CD8-positive, alpha-beta memory T cell (primary cell): Measurements from ENCODE around the gene TNRC18. TPM values are rescaled to one million over a fixed set of nuclear protein-coding genes. Genes with fewer than 3 reads are reported as not detected.

ENCODE experiments used
- CTCF ChIA-PET: fragments of 350-600 bp; sonication (Branson Sonifier 250); formaldehyde crosslinking; loops from one replicate; lab custom pipeline; 2021; ENCODE audit warnings: antibody characterized with exemption; lab: Charles Lee
- POLR2A ChIA-PET: fragments of 350-600 bp; sonication (Branson Sonifier 250); formaldehyde crosslinking; loops from one replicate; lab custom pipeline; 2021; ENCODE audit warnings: antibody characterized with exemption; lab: Charles Lee
- DNase-seq, 5 donors: peaks; one replicate each; pipeline versions ENCODE4 v3.0.0 to v3.0.0-alpha.2; 2020 to 2022; ENCODE audit warnings: mixed read lengths in 1 of 5
- H3K27ac ChIP-seq: one replicate; pipeline ENCODE4 v1.7.0; 2013; ENCODE audit warnings: low read depth, mild to moderate bottlenecking, low read length, moderate library complexity
- H3K27me3 ChIP-seq: 2 replicates; pipeline ENCODE4 v1.7.0; 2013; ENCODE audit warnings: low read length, mild to moderate bottlenecking; ENCODE audit not compliant: insufficient read depth, poor library complexity, severe bottlenecking
- H3K36me3 ChIP-seq: 2 replicates; pipeline ENCODE4 v1.7.0; 2013; ENCODE audit warnings: mild to moderate bottlenecking, low read length, moderate library complexity; ENCODE audit not compliant: insufficient read depth
- H3K4me1 ChIP-seq: 2 replicates; pipeline ENCODE4 v1.7.0; 2013; ENCODE audit warnings: mild to moderate bottlenecking, low read length, moderate library complexity; ENCODE audit not compliant: insufficient read depth
- H3K4me3 ChIP-seq: 2 replicates; pipeline ENCODE4 v1.7.0; 2013; ENCODE audit warnings: mild to moderate bottlenecking, low read length
- H3K9me3 ChIP-seq: 2 replicates; pipeline ENCODE4 v1.7.0; 2013; ENCODE audit warnings: mild to moderate bottlenecking, low read length
- H3K27ac Mint-ChIP-seq, 8 donors: one replicate each; pipeline ENCODE4 v1.8.0; 2020 to 2021; ENCODE audit warnings: mixed read lengths in 8 of 8, mild to moderate bottlenecking in 6 of 8, inconsistent platforms in 3 of 8, moderate library complexity in 3 of 8
- H3K27me3 Mint-ChIP-seq, 2 donors: one replicate each; pipeline ENCODE4 v1.8.0; 2020 to 2021; ENCODE audit warnings: mixed read lengths in 2 of 2, mild to moderate bottlenecking in 1 of 2, moderate library complexity in 1 of 2
- H3K36me3 Mint-ChIP-seq, 3 donors: one replicate each; pipeline ENCODE4 v1.8.0; 2020 to 2021; ENCODE audit warnings: mixed read lengths in 3 of 3, inconsistent platforms in 1 of 3, mild to moderate bottlenecking in 1 of 3
- H3K4me1 Mint-ChIP-seq, 3 donors: one replicate each; pipeline ENCODE4 v1.8.0; 2020 to 2021; ENCODE audit warnings: mixed read lengths in 3 of 3, inconsistent platforms in 1 of 3, mild to moderate bottlenecking in 1 of 3
- H3K4me3 Mint-ChIP-seq, 7 donors: one replicate each; pipeline ENCODE4 v1.8.0; 2020 to 2021; ENCODE audit warnings: mixed read lengths in 7 of 7, mild to moderate bottlenecking in 6 of 7, moderate library complexity in 4 of 7, inconsistent platforms in 2 of 7
- H3K9me3 Mint-ChIP-seq, 5 donors: one replicate each; pipeline ENCODE4 v1.8.0; 2020 to 2022; ENCODE audit warnings: mixed read lengths in 5 of 5, mild to moderate bottlenecking in 3 of 5, moderate library complexity in 2 of 5, inconsistent platforms in 1 of 5
- polyA plus RNA-seq: library from polyadenylated mRNA; unstranded; fragments of 300-500 nt; fragmentation: Illumina TruSeq; gene quantifications from one replicate; pipeline ENCODE4 v1.2.3, GENCODE V29; 2021
- total RNA-seq, 2 experiments: library from RNA; stranded (reverse); gene quantifications; one replicate each; pipeline ENCODE4 v1.2.3, GENCODE V29; 2021

Gene TNRC18
- total and polyA plus RNA-seq, 3 experiments from 2014 or later, result 2.1 to 47.4 (median 44.7) TPM

DNA sequence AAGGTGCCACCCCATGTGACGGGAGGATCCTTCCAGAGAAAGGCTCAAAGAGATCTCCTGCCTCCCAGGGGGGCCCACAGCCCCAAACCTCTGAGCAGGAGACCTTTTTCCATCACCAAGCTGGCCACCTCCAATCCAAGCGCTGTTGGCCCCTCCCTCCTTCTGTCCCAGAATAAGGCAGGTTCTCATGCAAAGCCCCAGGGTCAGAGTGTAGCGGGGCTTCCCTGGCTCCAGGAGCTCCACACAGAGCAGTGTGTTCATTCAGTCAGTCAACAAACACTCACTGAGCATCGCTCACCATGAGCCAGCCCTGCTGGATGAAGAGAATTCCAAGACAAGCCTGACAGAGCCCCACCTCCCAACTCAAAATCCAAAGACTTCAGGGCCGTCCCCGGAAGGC, 39.0 kb downstream of the TNRC18 start:
- peaks cover 26 to 58% (median 31%) of the 10 kb centered on the region in 3 donors for H3K4me1 Mint-ChIP-seq
- Histone ChIP-seq H3K4me3 (no peak overlapping the region), H3K4me1 (peaks cover 15% of the 10 kb centered on the region), H3K27ac (no peak overlapping the region), H3K36me3 (peaks cover 6% of the 10 kb centered on the region), H3K9me3 (no peaks in the 10 kb centered on the region), H3K27me3 (no peaks in the 10 kb centered on the region)
- peaks cover 4 to 34% (median 5%) of the 10 kb centered on the region in 3 donors for H3K36me3 Mint-ChIP-seq
- H3K27me3 Mint-ChIP-seq, result no peaks in the 10 kb centered on the region
- no peaks in the 10 kb centered on the region for H3K9me3 Mint-ChIP-seq
- POLR2A ChIA-PET, result no interaction called here
- CTCF ChIA-PET, result no interaction called here
- H3K27ac Mint-ChIP-seq, result peak overlapping the region in 1 of 8 donors; percentile 43
- DNase-seq, result no peak
- peak overlapping the region in 1 of 7 donors; percentile 39 for H3K4me3 Mint-ChIP-seq

- Histone ChIP-seq H3K27ac (no peak overlapping the region), H3K9me3 (no peaks in the 10 kb centered on the region), H3K4me1 (peaks cover 15% of the 10 kb centered on the region), H3K36me3 (peaks cover 6% of the 10 kb centered on the region), H3K4me3 (no peak overlapping the region), H3K27me3 (no peaks in the 10 kb centered on the region)
- Mint-ChIP-seq H3K27me3 (no peaks in the 10 kb centered on the region), H3K4me3 (peak overlapping the region in 3 of 7 donors; percentile 25 to 68 (median 38)), H3K27ac (peak overlapping the region in 4 of 8 donors; percentile 27 to 72 (median 51)), H3K36me3 (peaks cover 4 to 32% (median 5%) of the 10 kb centered on the region in 3 donors), H3K9me3 (no peaks in the 10 kb centered on the region), H3K4me1 (peaks cover 26 to 58% (median 31%) of the 10 kb centered on the region in 3 donors)
- ChIA-PET CTCF (interaction anchor here (1.9 kb wide), 1 partner anchor 13 kb away, joined by 6 read pairs; no protein-coding TSS in a partner anchor), POLR2A (no interaction called here)
- DNase-seq, result no peak
Observed at GRCh38 chr7:5383314-5384098, 40.1 kb downstream of the TNRC18 start.

DNA sequence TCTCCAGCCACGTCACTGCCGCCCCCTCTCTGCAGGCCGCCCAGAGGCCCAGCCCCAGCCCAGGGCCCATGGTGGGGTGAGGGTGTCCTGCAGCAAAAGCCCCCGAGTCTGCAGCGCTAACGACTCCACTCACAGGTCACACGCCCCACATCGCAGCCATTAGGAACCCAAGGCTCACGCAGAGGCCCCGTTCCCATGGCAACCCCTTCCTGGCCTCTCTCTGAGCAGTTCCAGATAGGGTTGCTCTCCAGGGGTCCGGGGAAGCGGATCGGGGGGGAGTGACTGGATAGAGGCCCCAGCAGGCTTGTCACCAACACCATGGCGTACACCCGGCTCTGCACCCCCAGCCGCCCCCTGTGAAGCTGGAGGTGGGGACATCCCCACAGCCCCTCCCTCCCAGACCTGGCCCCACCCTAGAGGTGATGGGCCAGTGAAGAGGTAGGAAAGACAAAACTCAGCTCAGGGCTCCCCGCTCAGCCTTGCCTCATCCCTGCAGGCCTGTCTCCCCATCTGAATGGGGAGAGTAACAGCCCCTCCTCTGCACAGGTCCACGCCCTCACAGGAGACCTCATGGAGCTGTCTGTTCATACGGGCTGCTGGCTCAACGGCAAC, 41.2 kb downstream of the TNRC18 start:
- ChIA-PET POLR2A (no interaction called here), CTCF (interaction anchor here (1.9 kb wide), 1 partner anchor 14 kb away, joined by 6 read pairs; no protein-coding TSS in a partner anchor)
- H3K9me3 ChIP-seq, result no peaks in the 10 kb centered on the region
- no peak overlapping the region for H3K27ac ChIP-seq
- peaks cover 6% of the 10 kb centered on the region for H3K36me3 ChIP-seq
- peak overlapping the region in 1 of 8 donors; percentile 40 for H3K27ac Mint-ChIP-seq
- no peaks in the 10 kb centered on the region for H3K27me3 ChIP-seq
- peak overlapping the region in 3 of 7 donors; percentile 14 to 38 (median 22) for H3K4me3 Mint-ChIP-seq
- peaks cover 15% of the 10 kb centered on the region for H3K4me1 ChIP-seq
- no peak overlapping the region for H3K4me3 ChIP-seq
- no peak for DNase-seq
- peaks cover 4 to 37% (median 5%) of the 10 kb centered on the region in 3 donors for H3K36me3 Mint-ChIP-seq
- no peaks in the 10 kb centered on the region for H3K9me3 Mint-ChIP-seq
- no peaks in the 10 kb centered on the region for H3K27me3 Mint-ChIP-seq
- H3K4me1 Mint-ChIP-seq, result peaks cover 28 to 61% (median 35%) of the 10 kb centered on the region in 3 donors

- CTCF ChIA-PET, result interaction anchor here (1.7 kb wide), 1 partner anchor 10 kb away, joined by 4 read pairs; no protein-coding TSS in a partner anchor
- Mint-ChIP-seq H3K9me3 (no peaks in the 10 kb centered on the region), H3K36me3 (peaks cover 0 to 35% (median 2%) of the 10 kb centered on the region in 3 donors), H3K27me3 (no peaks in the 10 kb centered on the region), H3K4me3 (peak overlapping the region in 2 of 7 donors; percentile 39 to 62), H3K4me1 (peaks cover 26 to 63% (median 30%) of the 10 kb centered on the region in 3 donors), H3K27ac (peak overlapping the region in 5 of 8 donors; percentile 51 to 86 (median 68))
- POLR2A ChIA-PET, result no interaction called here
- Histone ChIP-seq H3K27me3 (no peaks in the 10 kb centered on the region), H3K4me1 (peaks cover 15% of the 10 kb centered on the region), H3K4me3 (no peak overlapping the region), H3K36me3 (peaks cover 6% of the 10 kb centered on the region), H3K9me3 (no peaks in the 10 kb centered on the region), H3K27ac (no peak overlapping the region)
- no peak for DNase-seq
Observed at GRCh38 chr7:5381071-5381772, 42.4 kb downstream of the TNRC18 start.

DNA sequence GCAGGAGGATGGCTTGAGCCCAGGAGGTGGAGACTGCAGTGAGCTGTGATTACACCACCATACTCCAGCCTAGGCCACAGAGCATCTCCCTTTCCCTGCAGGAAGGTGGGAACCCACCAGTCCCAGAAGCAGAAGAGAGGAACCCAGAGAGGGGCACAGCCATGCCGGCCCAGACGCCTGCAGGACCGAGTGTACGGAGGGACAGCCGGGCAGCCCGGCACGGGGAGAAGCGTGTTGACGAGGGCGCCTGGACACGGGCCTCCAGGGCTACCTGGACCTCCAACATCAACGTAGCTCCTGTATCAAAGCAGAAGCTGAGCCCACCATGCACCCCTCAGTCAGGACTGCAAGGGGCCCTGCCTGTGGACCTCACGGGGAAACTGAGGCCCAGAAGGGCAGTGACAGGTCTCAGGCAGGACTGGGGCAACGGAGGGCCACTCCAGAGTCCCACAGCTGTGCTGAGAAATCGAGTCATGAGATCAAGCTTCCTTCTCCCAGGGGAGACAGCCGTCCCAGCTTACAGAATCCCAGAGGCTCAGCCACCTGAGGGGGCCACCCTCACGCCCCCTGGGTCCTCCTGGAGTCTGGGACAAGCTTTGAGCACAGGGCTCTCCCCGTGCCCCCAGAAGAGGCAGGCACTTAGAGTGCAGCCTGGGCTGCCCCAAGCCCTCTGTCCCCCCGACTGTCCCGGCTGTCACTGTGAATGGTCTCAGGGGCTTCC, 43.1 kb downstream of the TNRC18 start:
- Mint-ChIP-seq H3K4me3 (no peak overlapping the region), H3K9me3 (no peaks in the 10 kb centered on the region), H3K27ac (peak overlapping the region in 1 of 8 donors; percentile 50), H3K36me3 (peaks cover 0 to 38% (median 2%) of the 10 kb centered on the region in 3 donors), H3K4me1 (peaks cover 28 to 67% (median 35%) of the 10 kb centered on the region in 3 donors), H3K27me3 (peaks cover 0 to 2% of the 10 kb centered on the region in 2 donors)
- Histone ChIP-seq H3K9me3 (no peaks in the 10 kb centered on the region), H3K27ac (no peak overlapping the region), H3K36me3 (peaks cover 6% of the 10 kb centered on the region), H3K4me1 (peaks cover 15% of the 10 kb centered on the region), H3K4me3 (no peak overlapping the region), H3K27me3 (no peaks in the 10 kb centered on the region)
- CTCF ChIA-PET, result interaction anchor here (0.8 to 1.7 kb wide), 2 partner anchors 9 to 16 kb away, joined by 4 read pairs; no protein-coding TSS in a partner anchor
- no peak for DNase-seq
- POLR2A ChIA-PET, result interaction anchor here (0.6 kb wide), 1 partner anchor 100 kb away, joined by 6 read pairs; no protein-coding TSS in a partner anchor

DNA sequence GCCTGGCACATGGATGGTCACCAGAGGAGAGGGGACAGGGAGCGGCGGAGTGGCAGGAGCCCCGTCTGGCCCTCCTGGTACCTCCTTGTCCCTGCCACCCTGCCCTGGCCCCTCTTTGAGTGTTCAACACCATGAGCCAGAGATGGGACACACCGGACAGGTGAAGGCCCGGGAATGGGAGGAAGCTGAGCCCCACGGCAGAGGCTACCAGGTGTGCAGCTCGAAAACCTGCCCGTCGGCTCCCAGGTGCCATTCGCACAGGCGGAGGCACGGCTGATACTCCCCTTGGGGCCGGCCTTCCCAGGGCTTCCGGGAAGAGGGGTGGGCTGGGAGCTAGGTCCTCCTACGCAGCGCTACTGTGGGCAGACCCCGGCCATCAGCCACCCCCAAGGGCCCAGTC, 44.1 kb downstream of the TNRC18 start:
- Histone ChIP-seq H3K4me3 (no peak overlapping the region), H3K27ac (no peak overlapping the region), H3K4me1 (peaks cover 15% of the 10 kb centered on the region), H3K9me3 (no peaks in the 10 kb centered on the region), H3K27me3 (no peaks in the 10 kb centered on the region), H3K36me3 (peaks cover 2% of the 10 kb centered on the region)
- POLR2A ChIA-PET, result no interaction called here
- Mint-ChIP-seq H3K9me3 (no peaks in the 10 kb centered on the region), H3K27ac (no peak overlapping the region), H3K4me3 (no peak overlapping the region), H3K27me3 (peaks cover 0 to 2% of the 10 kb centered on the region in 2 donors), H3K4me1 (peaks cover 24 to 62% (median 32%) of the 10 kb centered on the region in 3 donors), H3K36me3 (peaks cover 0 to 42% (median 2%) of the 10 kb centered on the region in 3 donors)
- CTCF ChIA-PET, result interaction anchor here (0.8 to 1.7 kb wide), 2 partner anchors 8 to 17 kb away, joined by 4 read pairs; no protein-coding TSS in a partner anchor
- DNase-seq, result no peak

GRCh38 chr7:5377816-5378215, 45.8 kb downstream of the TNRC18 start:
- Mint-ChIP-seq H3K4me1 (peaks cover 17 to 45% (median 19%) of the 10 kb centered on the region in 3 donors), H3K36me3 (peaks cover 0 to 47% (median 5%) of the 10 kb centered on the region in 3 donors), H3K27me3 (peaks cover 0 to 2% of the 10 kb centered on the region in 2 donors), H3K27ac (peak overlapping the region in 4 of 8 donors; percentile 47 to 89 (median 57)), H3K9me3 (no peaks in the 10 kb centered on the region), H3K4me3 (no peak overlapping the region)
- ChIA-PET CTCF (no interaction called here), POLR2A (no interaction called here)
- no peak overlapping the region for H3K4me3 ChIP-seq
- H3K36me3 ChIP-seq, result no peaks in the 10 kb centered on the region
- H3K9me3 ChIP-seq, result no peaks in the 10 kb centered on the region
- DNase-seq, result no peak
- peaks cover 6% of the 10 kb centered on the region for H3K4me1 ChIP-seq
- no peaks in the 10 kb centered on the region for H3K27me3 ChIP-seq
- H3K27ac ChIP-seq, result no peak overlapping the region
